Raji (cell line): ENCODE results near the gene APBA2.

Experiments
- POLR2A ChIP-seq: IDR thresholded peaks from 2 replicates; pipeline ENCODE4 v1.6.1; 2011; ENCODE audit warnings: low read depth, low read length, control low read depth; ENCODE audit not compliant: insufficient read depth

APBA2 gene

GRCh38 chr15:29115093-29115991, 229.6 kb downstream of the APBA2 start:
- no peak for TF ChIP-seq POLR2A

- no peak for TF ChIP-seq POLR2A
Measured at GRCh38 chr15:29116970-29117700, 231.4 kb downstream of the APBA2 start.

GRCh38 chr15:29117778-29118177, 232.0 kb downstream of the APBA2 start:
- TF ChIP-seq POLR2A, result no peak

- no peak for TF ChIP-seq POLR2A
Measured at GRCh38 chr15:29119847-29120246, 234.1 kb downstream of the APBA2 start.

GRCh38 chr15:29120593-29121368, 235.0 kb downstream of the APBA2 start:
- no peak for TF ChIP-seq POLR2A

GRCh38 chr15:29121369-29121656, 235.5 kb downstream of the APBA2 start:
- TF ChIP-seq POLR2A, result no peak

DNA sequence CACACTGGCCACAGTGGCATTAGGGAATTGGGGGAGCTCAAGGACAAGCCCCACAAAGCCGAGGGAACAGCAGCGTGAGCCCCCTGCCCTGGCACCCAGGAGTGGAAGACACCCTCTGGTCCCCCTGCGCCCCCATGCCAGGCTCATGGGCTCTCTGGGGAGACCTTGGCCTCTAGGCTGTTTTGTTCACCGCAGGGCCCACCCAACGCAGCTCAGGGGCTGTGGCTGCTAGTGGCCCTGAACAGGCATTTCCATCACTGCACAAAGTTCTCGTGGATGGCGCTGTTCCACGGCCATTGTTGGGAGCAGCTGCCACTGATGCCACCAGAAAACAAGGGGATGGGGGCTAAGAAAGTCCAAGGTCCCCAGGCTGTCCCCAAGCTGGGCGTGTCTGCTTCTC, 236.1 kb downstream of the APBA2 start:
- no peak for TF ChIP-seq POLR2A

DNA sequence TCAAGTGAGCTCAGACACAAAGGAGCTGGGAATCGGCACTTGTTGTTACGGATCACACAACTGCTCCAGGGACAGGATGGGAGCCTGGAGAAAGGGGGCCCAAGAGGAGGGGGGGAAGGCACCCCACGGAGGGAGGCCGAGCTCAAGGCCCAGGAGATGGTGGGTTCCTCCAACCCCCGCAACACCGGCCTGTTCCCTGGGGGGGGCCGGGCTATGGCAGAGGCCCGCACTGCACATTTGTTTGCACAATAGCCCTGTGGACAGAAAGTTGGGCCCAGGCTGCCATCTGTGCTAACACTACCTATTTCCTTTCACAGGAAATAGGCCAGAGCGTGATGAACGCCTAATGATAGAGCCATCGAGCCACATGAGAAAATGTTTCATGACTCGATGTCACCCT, 236.7 kb downstream of the APBA2 start:
- TF ChIP-seq POLR2A, result no peak

GRCh38 chr15:29123171-29123570, 237.4 kb downstream of the APBA2 start:
- TF ChIP-seq POLR2A, result no peak

DNA sequence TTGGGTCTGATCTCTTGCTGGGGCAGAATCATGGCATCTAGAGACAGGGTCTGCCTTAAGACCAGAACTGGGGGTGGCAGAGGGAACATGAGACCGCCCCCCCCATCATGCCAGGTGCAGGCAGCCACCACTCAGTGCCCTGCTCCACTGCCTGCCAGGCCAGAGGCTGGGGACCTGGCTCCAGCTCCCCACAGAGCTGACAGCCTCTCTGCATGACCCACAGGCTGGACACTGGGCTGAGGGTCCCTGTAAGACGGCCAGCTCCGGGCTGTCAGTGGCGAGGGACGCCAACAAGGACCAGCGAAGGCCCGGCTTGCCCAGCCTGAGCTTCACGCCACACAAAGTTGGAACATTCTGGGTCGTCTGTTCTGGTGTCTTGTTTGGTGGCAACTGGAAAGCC, 238.2 kb downstream of the APBA2 start:
- no peak for TF ChIP-seq POLR2A

DNA sequence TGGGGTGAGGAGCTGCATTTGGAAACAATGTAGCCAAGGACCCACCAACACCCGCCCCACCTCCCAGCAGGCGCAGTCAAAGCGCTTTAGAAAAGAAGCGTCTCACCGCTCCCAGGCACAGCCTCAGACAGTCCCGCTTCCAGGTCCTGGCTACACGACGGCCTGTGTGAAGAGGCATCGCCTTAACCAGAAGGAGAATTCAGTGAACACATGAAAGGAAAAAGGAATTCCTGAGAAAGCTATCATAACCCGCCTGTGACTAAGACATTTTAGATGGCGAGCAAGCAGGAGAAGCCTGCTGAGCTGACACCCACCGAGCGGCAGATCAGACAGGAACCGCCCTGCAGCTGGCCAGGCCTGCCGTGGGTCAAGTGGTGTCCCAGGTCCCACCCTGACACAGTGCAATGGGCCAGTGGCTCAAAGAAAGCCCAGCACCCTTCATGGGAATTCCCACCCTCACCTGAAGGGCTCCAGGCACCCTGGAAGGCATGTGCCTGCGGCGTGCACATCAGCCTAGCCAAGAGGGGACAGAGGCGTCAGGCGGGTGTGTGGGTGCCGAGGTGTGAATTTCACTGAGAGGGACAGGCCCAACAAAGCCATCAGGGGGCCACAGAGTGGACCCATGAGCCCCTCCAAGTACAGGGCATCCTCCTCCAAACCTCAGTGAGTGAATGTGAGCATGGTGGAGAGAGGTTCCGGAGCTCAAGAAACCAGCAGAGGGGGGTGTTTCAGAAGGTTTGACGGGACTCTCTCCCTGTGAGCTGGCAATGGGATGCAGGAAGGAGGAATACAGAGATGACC, 239.0 kb downstream of the APBA2 start:
- no peak for TF ChIP-seq POLR2A

- no peak for TF ChIP-seq POLR2A
Measured at GRCh38 chr15:29125382-29126207, 239.8 kb downstream of the APBA2 start.

DNA sequence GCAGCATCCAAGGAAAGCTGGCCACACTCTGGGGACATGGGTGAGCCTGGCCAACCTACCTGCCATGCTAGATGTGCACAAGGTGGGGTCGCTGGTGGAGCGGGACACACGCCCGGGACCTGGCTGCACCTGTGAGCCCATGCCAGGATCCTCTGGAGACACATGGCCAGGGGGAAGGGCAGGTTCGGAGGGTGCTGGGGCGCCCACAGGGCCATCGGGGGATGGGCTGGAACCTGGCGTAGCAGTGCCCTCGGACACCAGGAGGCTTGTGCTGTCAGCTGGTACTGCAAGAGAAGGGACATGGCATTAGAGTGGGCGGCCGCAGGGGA, 240.4 kb downstream of the APBA2 start:
- TF ChIP-seq POLR2A, result no peak

DNA sequence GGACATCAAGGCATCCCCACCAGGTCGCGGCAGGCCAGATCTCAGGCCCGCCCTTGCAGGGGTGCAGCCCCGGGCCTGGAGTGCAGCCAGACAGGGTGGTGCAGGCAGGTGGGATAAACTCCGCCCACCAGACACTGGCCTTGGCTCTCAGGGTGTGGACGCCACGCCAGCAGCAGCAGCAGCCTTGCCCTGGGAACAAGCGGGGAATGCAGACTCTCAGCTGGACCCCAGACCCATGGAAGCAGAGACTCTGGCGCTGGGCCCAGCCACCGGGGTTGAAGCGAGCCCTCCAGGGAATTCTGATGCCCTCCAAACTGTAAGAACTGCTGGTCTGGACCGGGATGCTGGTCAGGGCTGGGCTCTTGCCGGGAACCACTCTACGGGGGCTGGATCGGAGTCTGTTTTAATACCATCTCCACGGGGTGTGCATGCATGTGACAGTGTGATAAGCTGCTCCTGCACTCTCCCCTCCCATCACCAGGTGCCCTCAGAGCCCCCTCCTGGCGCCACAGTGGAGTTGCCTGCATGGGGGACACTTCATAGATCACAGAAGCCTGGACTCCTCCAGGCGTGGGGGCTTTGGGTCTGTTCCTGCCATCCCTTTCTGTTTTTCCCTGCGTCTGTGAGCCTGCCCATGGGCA, 241.2 kb downstream of the APBA2 start:
- no peak for TF ChIP-seq POLR2A
